Left forelimb (tissue), 1 donor: ENCODE measurements around the gene DDO.

Experiments
- DNase-seq: peaks from one replicate; pipeline ENCODE4 v3.0.0-alpha.2; 2018; ENCODE audit warnings: low spot score

Gene DDO

DNA sequence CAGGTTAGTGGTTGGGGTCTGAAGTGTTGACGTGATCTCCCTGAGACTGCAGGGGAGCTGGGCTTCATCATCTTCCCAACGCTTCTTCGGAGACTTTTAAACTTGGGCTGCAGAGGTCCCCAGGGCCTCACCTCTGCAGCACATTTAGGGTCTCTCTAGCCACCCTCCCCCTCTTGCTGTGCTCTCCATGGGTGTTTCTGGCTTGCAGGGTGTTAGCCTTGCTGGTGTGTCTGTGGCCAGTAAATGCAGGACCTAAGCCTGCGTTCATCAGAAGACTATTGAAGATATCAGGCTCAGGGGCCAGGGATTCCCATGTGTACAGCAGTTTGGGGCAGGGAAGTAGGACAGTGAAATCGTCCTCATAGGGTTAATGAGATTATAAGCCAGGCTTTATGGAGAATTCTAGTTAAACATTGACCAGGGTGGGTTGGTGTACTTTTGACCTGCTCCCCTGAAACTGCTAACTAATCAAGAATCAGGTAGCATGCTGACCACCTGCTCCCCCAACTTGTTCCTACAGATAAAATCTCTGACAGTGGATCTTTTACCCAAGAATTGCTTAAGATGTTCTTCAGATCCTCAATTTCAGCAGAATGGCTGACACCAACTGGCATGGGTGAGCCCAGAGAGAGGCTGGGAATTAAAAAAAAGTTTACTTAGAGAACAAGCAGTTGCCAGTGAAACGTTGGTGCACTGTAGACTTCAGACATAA lies 3.8 kb upstream of the DDO start:
- DNase-seq, result no peak

DNA sequence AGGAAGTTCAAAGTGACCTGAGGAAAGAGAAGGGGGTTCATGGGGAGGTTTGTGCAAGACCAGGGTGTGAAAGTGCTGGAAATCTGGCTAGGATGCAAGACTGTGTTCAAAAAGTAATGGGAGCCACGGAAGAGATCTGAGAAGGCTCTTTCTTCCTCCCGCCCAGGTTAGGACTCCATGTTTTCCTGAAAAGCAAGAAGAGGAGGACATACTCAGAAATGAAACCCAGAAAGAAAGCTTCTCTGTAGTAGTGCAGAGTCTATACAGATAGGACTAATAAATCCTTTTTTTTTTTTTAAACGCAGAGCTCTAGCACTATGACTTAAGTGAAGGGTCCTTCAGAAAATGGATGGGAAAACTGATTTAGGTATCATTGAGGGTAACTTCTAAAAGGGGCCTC lies 3.2 kb upstream of the DDO start:
- no peak for DNase-seq

DNA sequence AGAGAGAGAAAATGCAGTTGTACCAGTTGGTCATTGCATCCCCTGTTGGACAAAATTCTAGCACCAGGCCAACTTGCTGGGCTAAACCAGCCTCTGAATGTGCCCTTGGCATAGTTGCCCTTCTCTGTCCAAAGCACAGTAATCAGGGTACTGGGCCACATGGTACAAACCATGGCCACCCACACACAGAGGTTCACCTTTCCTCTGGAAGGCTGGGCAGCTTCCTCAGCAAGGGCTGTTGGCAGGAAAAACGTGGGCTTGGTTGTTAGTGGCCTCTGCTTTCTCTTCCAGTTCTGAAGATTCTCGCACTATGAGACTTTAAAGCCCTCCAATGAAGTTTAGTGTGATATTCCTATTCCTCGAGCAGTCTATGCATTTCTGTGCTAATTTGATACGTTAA lies 706 bp downstream of the DDO start:
- no peak for DNase-seq

- DNase-seq, result no peak
Observed at GRCh38 chr6:110412360-110412759, 3.0 kb downstream of the DDO start.

GRCh38 chr6:110410511-110410910 lies 4.9 kb downstream of the DDO start:
- no peak for DNase-seq

- no peak for DNase-seq
Observed at GRCh38 chr6:110409794-110410193, 5.6 kb downstream of the DDO start.

DNA sequence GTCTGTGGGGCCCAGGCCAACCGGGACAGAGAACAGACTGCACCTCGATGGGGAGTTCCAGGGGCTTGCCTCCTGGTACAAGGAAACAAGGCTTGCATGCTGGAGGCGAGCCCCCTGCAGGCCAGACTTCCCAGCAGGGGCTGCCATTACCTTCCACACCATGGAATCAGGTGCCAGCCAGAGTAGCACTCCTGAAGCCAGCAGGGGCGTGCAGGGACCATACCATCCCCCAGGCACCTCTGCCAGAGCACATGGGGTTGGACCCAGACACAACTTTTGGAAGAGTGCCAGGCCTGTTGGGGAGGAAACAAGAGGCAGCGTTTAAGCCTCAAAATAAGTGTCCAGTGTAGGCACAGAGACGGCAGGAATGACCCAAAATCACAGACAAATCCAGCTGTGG lies 6.5 kb downstream of the DDO start:
- DNase-seq, result no peak

- no peak for DNase-seq
Observed at GRCh38 chr6:110404607-110405006, 10.8 kb downstream of the DDO start.

DNA sequence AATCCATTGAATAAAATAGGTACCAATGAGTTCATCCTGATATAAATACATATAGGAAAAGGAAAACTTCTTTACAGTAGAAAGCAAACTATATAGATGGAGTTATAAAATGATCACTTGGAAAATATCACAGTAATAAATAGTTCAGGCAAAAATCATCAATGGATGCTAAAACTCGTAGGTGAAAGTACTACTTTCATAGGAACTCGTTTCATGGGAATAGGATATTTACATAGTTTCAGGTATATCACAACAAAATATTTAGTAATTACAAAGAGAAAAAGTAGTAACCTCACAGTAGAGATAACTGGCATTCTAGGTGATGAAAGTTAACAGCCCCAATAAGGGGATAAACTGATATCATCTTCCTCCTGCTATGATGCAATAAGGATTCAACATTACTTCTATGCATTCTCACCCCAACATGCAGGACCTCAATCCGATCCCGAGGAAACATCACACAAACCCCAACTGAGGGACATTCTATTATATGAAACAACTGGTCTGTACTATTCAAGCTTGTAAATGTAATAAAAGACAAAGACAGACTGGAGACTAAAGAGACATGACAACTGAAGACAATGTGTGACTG lies 13.7 kb downstream of the DDO start:
- no peak for DNase-seq

DNA sequence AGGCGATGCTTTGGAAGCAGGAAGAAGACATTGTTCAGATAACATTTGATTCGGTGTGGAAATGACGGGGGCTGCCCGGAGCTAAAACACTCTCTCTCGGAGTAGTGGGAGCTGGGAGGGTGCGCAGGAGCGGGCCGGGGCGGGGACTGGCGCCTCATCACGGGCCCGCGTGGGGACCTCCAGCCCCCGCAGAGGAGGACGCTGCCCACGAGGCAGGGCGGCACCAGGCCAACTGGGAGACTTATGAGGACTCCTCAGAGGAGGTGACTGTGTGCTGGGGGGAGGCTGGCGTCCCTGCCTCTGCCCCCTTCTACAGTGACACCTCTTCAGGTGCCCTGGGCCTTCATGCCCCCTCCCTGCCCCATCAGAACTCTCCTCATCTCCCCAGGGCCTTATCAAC lies 15.2 kb downstream of the DDO start:
- DNase-seq, result no peak

- DNase-seq, result no peak
Observed at GRCh38 chr6:110399219-110400071, 15.9 kb downstream of the DDO start.

DNA sequence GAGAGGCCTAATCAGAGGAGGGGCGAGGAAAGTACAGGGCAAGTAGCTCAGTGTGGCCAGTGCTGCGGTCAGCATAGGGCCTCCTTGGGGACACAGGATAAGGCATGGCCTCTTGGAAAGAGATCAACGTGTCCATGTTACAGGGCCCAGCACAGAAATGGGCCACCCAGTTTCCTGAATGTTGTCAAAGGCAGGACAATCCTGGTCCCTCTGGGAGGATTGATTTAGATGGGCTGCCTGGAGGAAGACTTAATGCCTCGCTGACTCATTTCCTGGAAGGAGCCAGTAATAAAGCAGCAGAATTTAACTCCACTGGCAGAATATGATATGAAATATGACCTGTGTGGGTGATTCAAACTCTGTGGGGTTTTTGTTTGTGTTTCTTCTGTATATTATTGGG lies 16.6 kb downstream of the DDO start:
- DNase-seq, result no peak

DNA sequence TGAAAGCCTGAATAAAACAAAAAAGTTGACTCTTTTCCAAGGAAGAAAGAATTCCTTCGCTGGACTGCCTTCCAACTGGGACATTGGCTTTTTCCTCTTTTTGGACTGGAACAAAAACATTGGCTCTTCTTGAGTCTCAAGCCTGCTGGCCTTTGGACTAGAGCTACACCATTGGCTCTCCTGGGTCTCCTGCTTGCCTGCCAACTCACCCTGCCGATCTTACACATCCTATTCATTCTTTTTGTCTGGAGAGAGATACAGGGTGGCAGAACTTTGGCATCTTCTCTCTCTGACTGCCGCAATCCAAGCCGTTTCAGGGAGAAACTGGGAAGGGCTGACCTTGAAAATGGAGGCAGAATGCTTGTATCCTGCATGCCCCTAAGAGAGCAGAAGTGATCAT lies 20.2 kb downstream of the DDO start:
- DNase-seq, result no peak

DNA sequence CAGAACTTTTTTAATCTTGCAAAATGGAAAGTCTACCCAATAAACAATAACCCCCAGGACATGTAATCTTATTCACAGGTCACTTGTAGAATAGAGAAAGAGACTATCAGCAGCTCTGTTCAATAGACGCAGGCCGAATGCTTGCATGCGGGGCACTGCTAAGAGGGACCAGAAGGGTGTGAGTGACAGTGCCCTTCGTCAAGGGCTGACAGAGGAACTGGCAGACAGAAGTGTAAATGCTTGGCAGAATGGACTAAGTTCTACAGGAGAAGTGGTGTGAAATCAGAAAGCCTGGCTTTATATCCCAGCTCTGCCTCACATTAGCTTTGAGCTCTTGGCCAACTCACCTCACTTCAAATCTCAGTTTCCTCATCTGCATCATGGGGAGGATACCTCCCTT lies 21.0 kb downstream of the DDO start:
- DNase-seq, result no peak

- no peak for DNase-seq
Observed at GRCh38 chr6:110392727-110393126, 22.6 kb downstream of the DDO start.

GRCh38 chr6:110390404-110390803 lies 25.0 kb downstream of the DDO start:
- no peak for DNase-seq

DNA sequence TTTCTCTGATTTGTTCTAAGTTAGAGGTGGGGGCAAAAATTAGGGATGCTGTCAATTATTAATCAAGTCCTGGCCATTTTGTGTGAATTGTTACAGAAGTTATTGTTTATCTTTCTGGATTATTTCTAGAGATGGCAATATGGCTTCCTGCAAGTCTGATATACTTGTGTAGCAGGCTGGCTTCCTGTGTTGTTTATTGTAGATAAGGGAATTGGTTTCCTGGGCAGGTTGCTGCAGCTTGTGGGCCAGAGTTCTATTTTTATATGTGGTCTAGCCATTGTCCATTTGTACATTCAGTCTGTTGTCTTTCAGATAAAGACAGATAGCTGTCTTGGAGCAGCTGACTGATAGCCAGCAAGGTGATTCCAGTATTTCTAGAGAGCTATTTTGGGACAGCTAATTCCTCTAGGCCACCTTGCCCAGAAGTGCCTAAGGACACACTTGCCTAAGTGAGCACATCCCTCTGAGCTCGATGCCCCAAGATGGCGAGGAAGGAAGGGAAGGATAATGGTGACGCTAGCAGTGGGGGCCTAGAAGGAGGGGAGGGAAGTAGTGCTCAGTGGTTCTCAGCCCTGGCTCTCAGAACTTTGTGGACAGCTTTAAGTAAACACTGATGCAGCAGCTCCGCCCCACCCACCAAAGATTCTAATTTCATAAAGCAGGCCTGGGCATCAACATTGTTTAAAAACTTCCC lies 25.5 kb downstream of the DDO start:
- no peak for DNase-seq

GRCh38 chr6:110387986-110388385 lies 27.4 kb downstream of the DDO start:
- DNase-seq, result no peak

DNA sequence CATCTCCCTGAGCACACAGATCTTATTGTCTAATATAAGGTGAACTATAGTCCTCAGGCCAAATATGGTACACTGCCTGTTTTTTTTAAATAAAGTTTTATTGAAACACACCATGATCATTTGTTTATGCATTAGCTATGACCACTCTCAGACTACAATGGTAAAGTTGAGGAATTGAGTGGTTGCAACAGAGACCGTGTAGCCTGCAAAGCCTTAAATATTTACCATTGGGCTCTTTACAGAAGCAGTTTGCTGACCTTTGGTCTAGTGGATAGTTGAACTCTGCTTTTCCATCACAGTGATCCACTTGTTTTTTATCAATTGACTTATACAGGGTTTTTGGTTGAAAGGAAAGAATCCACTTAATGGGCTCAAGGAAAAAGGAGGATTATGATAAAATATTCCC lies 29.9 kb downstream of the DDO start:
- no peak for DNase-seq

- no peak for DNase-seq
Observed at GRCh38 chr6:110378552-110378951, 36.8 kb downstream of the DDO start.

DNA sequence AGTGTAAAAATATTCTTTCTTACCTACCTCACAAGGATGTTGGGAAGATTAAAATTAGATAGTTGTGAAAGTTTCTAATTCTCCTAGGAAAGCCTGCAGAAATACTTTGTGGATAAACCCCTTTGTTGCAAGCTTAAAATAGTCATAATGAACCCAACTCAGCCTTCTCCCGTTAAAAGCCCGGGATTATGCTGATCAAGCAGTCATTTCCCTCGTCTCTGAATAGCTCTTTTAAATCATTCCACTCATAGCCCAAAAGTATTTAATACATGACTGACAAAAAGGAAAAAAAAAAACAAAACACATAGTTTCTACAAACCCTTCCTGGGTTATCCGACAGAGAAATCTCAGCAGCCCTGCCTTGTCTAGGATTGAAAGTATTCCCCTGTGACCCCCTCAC lies 46.3 kb downstream of the DDO start:
- DNase-seq, result no peak

DNA sequence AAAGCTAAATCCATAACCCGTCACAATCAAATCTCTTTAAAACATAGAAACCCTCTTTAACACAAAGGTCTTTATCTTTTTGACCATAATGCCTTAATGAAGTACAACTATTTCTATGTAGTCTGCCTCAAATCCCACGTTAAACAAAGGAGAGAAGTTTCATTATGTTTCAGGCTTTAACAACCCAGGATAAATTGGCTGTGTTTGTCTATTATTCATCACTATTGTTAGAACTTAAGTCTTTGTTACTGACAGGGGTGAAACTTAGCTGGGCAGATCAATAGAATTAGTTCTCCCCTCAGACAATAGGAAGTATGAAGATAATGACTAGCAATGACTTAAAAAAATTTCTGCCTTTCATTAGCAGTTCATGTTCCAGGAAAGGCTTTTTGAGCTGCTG lies 47.1 kb downstream of the DDO start:
- no peak for DNase-seq

GRCh38 chr6:110367825-110368224 lies 47.5 kb downstream of the DDO start:
- no peak for DNase-seq
